Measurements from ENCODE around the gene FIGN. TPM values are rescaled to one million over a fixed set of nuclear protein-coding genes. Genes with fewer than 3 reads are reported as not detected.

The FIGN gene
- total RNA-seq, 1 experiment from 2014 or later = 1.5 TPM

- Histone ChIP-seq H3K27ac (ENCODE audit: low read length) (peak overlapping the region; percentile 12; the same call in 1 of the 2 replicates), H4K20me1 (ENCODE audit: low read length) (no peaks in the 10 kb centered on the region), H3K4me2 (ENCODE audit: low read length) (peak overlapping the region; percentile 20), H3K9me3 (ENCODE audit: low read length) (no peaks in the 10 kb centered on the region), H3K27me3 (ENCODE audit: low read length) (no peaks in the 10 kb centered on the region), H3K36me3 (ENCODE audit: low read depth, low read length) (no peaks in the 10 kb centered on the region), H3F3A (ENCODE audit: low read length, unreplicated experiment) (peaks cover 10% of the 10 kb centered on the region), H3K4me3 (ENCODE audit: low read length) (no peak overlapping the region), H3K79me2 (ENCODE audit: low read length) (no peaks in the 10 kb centered on the region), H3K4me1 (ENCODE audit: insufficient read depth, low read length) (peaks cover 46% of the 10 kb centered on the region), H3K9ac (ENCODE audit: low read length) (no peak overlapping the region), H3K9me2 (replicated peaks; ENCODE audit: low read length) (no peaks in the 10 kb centered on the region), H2AFZ (ENCODE audit: low read length) (peak overlapping the region; percentile 18; the same call in 1 of the 2 replicates)
- peak; percentile 83 for DNase-seq
- intact Hi-C loops (cut with micrococcal nuclease) = no loop called here
- TF ChIP-seq, protein P1, sequence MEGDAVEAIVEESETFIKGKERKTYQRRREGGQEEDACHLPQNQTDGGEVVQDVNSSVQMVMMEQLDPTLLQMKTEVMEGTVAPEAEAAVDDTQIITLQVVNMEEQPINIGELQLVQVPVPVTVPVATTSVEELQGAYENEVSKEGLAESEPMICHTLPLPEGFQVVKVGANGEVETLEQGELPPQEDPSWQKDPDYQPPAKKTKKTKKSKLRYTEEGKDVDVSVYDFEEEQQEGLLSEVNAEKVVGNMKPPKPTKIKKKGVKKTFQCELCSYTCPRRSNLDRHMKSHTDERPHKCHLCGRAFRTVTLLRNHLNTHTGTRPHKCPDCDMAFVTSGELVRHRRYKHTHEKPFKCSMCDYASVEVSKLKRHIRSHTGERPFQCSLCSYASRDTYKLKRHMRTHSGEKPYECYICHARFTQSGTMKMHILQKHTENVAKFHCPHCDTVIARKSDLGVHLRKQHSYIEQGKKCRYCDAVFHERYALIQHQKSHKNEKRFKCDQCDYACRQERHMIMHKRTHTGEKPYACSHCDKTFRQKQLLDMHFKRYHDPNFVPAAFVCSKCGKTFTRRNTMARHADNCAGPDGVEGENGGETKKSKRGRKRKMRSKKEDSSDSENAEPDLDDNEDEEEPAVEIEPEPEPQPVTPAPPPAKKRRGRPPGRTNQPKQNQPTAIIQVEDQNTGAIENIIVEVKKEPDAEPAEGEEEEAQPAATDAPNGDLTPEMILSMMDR (conservative IDR thresholded peaks at IDR 0.05; ENCODE audit: low read depth, low read length) = no peak
- TF ChIP-seq EZH2phosphoT487 (IDR thresholded peaks at IDR 0.05; ENCODE audit: borderline replicate concordance, low read length) (no peak), EZH2 (IDR thresholded peaks at IDR 0.05; ENCODE audit: low read length, unreplicated experiment) (no peak)
- CTCF ChIA-PET = no interaction called here
- BruUV-seq (replicated peaks) = no TSS peak
- ATAC-seq = peak; percentile 66
- POLR2A ChIA-PET (ENCODE audit: unreplicated experiment) = no interaction called here
Measured at GRCh38 chr2:163771596-163771995, 35.8 kb upstream of the FIGN start.

- Histone ChIP-seq H3K27me3 (ENCODE audit: low read length) (no peaks in the 10 kb centered on the region), H3K9ac (ENCODE audit: low read length) (no peak overlapping the region), H3K4me3 (ENCODE audit: low read length) (no peak overlapping the region), H3K9me2 (replicated peaks; ENCODE audit: low read length) (no peaks in the 10 kb centered on the region), H3K79me2 (ENCODE audit: low read length) (no peaks in the 10 kb centered on the region), H3K36me3 (ENCODE audit: low read depth, low read length) (no peaks in the 10 kb centered on the region), H3K4me1 (ENCODE audit: insufficient read depth, low read length) (peaks cover 26% of the 10 kb centered on the region), H2AFZ (ENCODE audit: low read length) (no peak overlapping the region), H3K9me3 (ENCODE audit: low read length) (no peaks in the 10 kb centered on the region), H4K20me1 (ENCODE audit: low read length) (no peaks in the 10 kb centered on the region), H3K4me2 (ENCODE audit: low read length) (no peak overlapping the region), H3K27ac (ENCODE audit: low read length) (no peak overlapping the region), H3F3A (ENCODE audit: low read length, unreplicated experiment) (no peaks in the 10 kb centered on the region)
- intact Hi-C loops (cut with micrococcal nuclease) = no loop called here
- ATAC-seq = no peak
- no peak for DNase-seq
- no TSS peak for BruUV-seq (replicated peaks)
- ChIA-PET CTCF (no interaction called here), POLR2A (ENCODE audit: unreplicated experiment) (no interaction called here)
- TF ChIP-seq, protein P1 (conservative IDR thresholded peaks at IDR 0.05; ENCODE audit: low read depth, low read length) = no peak
- no peak for TF ChIP-seq EZH2phosphoT487 (IDR thresholded peaks at IDR 0.05; ENCODE audit: borderline replicate concordance, low read length)
- no peak for TF ChIP-seq EZH2 (IDR thresholded peaks at IDR 0.05; ENCODE audit: low read length, unreplicated experiment)
Measured at GRCh38 chr2:163768881-163769695, 33.3 kb upstream of the FIGN start.

GRCh38 chr2:163767097-163767496, 31.3 kb upstream of the FIGN start:
- no peak overlapping the region for H3K4me2 ChIP-seq (ENCODE audit: low read length)
- DNase-seq (no peak), ATAC-seq (no peak)
- no peaks in the 10 kb centered on the region for H3K79me2 ChIP-seq (ENCODE audit: low read length)
- H4K20me1 ChIP-seq (ENCODE audit: low read length) = no peaks in the 10 kb centered on the region
- no peak overlapping the region for H2AFZ ChIP-seq (ENCODE audit: low read length)
- peaks cover 15% of the 10 kb centered on the region for H3K4me1 ChIP-seq (ENCODE audit: insufficient read depth, low read length)
- BruUV-seq (replicated peaks) = no TSS peak
- no peaks in the 10 kb centered on the region for H3K9me2 ChIP-seq (replicated peaks; ENCODE audit: low read length)
- H3F3A ChIP-seq (ENCODE audit: low read length, unreplicated experiment) = no peaks in the 10 kb centered on the region
- H3K9me3 ChIP-seq (ENCODE audit: low read length) = no peaks in the 10 kb centered on the region
- no peak overlapping the region for H3K9ac ChIP-seq (ENCODE audit: low read length)
- H3K36me3 ChIP-seq (ENCODE audit: low read depth, low read length) = no peaks in the 10 kb centered on the region
- no peak overlapping the region for H3K27ac ChIP-seq (ENCODE audit: low read length)
- TF ChIP-seq EZH2phosphoT487 (IDR thresholded peaks at IDR 0.05; ENCODE audit: borderline replicate concordance, low read length) = no peak
- TF ChIP-seq EZH2 (IDR thresholded peaks at IDR 0.05; ENCODE audit: low read length, unreplicated experiment) = no peak
- TF ChIP-seq, protein P1 (conservative IDR thresholded peaks at IDR 0.05; ENCODE audit: low read depth, low read length) = no peak
- intact Hi-C loops (cut with micrococcal nuclease) = no loop called here
- no peaks in the 10 kb centered on the region for H3K27me3 ChIP-seq (ENCODE audit: low read length)
- CTCF ChIA-PET = no interaction called here
- POLR2A ChIA-PET (ENCODE audit: unreplicated experiment) = no interaction called here
- H3K4me3 ChIP-seq (ENCODE audit: low read length) = no peak overlapping the region
